ENCODE results near the gene MAPKAP1.

DNA sequence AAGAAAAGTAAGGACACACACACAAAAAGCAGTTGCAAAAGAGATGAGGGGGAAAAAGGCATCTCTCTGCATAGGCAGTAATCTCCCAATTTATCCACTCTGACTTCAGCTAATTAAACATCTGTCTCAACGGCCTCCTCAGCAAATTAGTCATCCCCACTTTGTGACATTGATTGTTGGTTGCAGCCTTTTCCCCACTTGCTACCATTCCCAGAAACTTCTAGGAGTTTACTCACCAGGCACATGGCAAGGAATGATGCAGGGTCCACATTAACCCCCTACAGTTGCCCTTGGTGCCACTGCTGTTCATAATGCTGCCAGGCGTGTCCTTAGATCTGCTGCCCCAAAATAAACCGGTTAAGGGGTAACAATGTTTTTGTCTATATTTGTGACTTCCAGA lies 174.6 kb downstream of the MAPKAP1 start:
- TF ChIP-seq, protein P1, sequence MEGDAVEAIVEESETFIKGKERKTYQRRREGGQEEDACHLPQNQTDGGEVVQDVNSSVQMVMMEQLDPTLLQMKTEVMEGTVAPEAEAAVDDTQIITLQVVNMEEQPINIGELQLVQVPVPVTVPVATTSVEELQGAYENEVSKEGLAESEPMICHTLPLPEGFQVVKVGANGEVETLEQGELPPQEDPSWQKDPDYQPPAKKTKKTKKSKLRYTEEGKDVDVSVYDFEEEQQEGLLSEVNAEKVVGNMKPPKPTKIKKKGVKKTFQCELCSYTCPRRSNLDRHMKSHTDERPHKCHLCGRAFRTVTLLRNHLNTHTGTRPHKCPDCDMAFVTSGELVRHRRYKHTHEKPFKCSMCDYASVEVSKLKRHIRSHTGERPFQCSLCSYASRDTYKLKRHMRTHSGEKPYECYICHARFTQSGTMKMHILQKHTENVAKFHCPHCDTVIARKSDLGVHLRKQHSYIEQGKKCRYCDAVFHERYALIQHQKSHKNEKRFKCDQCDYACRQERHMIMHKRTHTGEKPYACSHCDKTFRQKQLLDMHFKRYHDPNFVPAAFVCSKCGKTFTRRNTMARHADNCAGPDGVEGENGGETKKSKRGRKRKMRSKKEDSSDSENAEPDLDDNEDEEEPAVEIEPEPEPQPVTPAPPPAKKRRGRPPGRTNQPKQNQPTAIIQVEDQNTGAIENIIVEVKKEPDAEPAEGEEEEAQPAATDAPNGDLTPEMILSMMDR (IDR thresholded peaks at IDR 0.05): no peak
- no peak for TF ChIP-seq ZFX (IDR thresholded peaks at IDR 0.05; ENCODE audit: borderline replicate concordance)

All from 22Rv1 (cell line).